HG03457 (cell line): Measurements from ENCODE around the gene SSU72.
"Not testable (repeated sequence)": the region's sequence is repeated elsewhere in the genome, so short reads cannot be mapped to it uniquely, and the experiment has no call there.

Experiments
- ATAC-seq: cut with Tn5 transposase; IDR thresholded peaks from one replicate; pipeline ENCODE4 v1.9.1; 2021; ENCODE audit warnings: moderate number of reproducible peaks; ENCODE audit not compliant: unreplicated experiment

The SSU72 gene

GRCh38 chr1:1543706-1544099 lies 31.0 kb downstream of the SSU72 start:
- no peak for ATAC-seq

DNA sequence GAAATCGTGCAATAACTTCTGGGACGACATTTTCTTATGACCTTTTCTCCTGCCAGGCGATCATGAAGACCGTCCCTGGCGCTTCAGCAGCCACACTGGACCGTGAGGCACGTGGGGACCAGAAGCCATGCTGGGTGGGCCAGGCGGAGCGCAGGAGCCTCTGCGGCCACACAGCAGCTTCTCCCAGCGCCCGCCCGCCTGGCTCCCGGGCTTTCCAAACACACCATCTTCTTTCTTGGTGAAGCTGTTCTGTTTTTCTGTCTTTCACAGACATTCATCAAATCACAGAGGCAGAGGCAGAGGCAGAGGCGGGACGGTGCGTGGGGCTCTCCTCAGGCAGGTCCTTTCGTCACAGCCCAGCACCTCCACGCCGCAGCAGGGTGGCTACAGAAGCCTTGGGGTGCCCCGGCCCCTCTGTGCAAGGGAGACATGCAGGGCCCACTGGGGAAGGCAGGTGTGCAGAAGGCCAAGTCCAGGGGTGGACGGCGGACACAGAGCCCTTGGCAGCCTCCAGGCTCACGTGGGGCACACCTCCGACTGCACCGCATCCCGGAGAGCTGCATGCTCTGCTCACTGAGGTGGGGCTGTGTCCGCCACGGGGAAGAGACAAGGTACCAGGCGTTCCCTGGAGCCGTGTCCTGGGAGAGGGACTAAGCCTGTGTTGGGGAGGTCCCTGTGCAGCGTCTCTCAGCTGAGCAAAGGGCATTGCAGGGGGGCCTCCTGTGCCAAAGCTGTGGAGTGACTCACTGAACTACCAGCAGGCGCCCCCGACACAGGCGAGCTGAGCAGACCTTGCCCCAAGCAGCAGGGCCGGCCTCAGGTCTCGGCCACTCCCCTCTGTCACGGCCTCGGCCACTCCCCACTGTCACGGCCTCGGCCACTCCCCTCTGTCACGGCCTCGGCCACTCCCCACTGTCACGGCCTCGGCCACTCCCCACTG lies 31.6 kb downstream of the SSU72 start:
- ATAC-seq: no peak

DNA sequence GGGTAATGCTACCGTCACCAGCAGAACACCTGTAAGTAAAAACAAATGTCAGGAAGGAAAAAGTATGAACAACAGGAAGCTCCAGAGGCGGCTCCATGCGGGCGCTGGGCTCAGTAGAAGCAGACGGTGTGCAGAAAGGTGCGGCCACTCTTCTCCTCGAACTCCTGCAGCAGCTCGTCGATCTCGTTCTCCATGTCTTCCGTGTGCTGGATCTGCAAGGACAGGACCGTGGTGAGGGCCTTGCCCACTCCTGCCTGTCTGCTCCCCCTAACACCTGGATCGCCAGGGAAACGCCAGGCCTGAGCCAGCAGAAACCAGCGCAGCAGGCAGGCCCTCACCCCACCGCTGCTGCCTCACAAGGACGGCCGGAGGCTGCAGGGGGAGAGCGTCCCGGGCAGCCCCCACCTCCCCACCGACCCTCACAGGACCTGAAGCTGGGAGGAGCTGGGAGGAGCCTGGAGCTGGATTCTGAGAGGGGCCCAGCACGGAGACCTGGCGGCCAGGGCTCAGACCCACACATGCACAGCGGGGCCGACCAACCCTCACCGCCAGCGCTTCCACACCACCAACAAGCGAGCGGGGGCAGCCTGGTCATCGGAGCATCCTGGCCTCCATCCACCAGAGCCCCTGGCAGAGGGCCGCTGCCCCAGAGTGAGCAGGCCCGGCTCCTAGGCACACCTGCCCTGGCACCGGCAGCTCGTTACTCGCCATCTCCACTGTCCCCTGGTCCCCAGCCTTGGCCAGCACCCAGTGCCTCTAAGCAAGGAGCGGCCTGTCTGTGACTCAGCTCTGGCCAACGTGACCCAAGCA lies 32.5 kb downstream of the SSU72 start:
- no peak for ATAC-seq

DNA sequence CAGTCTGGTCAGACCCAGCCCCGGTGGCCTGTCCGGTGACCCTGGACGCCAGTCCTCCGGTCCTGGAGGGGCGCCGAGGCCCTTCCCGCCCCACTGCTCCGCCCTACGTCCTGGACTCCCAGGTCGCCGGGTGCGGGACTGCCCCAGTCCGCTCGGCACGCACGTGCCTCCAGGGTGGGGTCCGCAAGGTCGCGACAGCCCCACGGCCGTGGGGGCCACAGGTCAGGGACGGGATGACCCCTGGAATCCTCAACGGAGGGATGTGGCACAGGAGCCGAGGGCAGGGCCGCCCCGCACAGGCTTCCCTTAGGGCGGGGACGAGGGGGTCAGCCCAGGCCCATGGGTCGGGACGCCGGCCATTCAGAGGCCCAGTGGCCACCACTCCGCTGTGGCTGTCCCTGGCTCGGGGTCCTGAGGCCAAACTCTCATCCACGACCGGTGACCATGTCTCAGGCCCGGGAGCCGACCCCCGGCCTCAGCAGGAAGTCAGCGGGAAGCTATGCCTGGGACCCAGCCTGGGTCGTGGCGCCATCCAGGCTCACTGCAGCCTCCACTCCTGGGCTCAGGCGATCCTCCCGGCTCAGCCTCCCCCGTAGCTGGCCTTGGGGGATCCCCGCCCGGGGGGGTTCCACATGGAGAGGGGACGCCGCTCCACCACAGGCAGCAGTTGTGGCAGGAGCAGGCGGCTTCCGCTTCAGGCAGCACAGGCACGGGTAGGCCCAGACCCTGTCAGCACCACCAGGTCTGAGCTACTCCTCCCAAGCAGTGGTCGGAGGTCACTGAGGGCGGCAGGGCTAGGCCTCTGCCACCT lies 33.6 kb downstream of the SSU72 start:
- no peak for ATAC-seq

GRCh38 chr1:1540090-1540817 lies 34.4 kb downstream of the SSU72 start, which contains the start of gene TMEM240:
TSS of gene TMEM240 (minus strand) at chr1:1540624. CDS start at chr1:1540346, 278 bp downstream.
- ATAC-seq: no peak

GRCh38 chr1:1539310-1540089 lies 35.2 kb downstream of the SSU72 start:
- ATAC-seq: no peak

GRCh38 chr1:1538989-1539309 lies 35.7 kb downstream of the SSU72 start:
- no peak for ATAC-seq

DNA sequence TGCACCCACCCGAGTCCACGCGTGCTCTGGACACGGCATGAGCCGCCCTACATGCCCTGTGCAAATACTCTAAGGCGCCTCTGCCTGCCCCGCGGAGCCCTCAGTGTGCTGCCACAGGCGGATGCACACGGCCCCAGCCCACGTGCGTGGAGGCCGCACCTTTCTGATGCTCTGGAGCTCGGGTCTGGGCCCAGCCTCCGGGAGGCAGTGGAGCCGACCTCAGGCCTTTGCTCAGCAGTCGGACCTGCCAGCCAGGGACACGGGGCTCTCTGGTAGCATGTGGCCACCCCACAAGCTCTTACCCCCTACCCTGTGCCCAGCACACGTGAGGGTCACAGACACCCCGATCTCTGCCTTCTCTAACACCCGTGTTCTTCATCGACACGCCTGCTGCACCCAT lies 36.3 kb downstream of the SSU72 start:
- ATAC-seq: no peak

GRCh38 chr1:1537626-1538250 lies 36.9 kb downstream of the SSU72 start:
- ATAC-seq: no peak

DNA sequence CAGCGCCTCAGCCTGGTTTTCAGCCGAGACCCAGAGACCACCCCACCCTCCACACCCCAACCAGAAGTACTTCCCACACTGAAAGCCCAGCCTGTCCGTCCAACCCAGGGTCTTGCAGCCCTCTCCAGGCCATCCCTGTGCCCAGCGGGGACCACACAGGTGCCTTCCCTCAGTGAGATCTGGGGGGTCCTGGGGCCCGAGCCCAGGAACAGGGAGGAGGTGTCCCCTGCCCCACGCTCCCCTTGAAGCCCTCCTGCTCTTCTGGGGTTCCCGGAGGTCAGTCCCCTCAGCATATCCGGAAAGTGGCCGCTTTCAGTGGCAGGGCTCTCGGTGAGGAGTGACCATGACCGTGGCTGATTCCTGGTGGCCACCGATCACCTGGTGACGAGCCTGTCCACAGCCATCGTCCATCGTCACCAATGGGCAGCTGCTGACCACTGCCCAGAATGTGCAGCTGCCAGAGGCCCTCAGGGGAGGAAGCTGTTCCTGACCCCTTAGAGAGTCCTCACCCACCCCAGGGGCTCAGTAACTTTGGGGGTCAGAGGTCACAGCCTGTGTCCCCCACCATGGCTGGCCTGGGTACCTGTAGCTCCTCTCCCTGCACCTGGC lies 37.6 kb downstream of the SSU72 start:
- no peak for ATAC-seq

DNA sequence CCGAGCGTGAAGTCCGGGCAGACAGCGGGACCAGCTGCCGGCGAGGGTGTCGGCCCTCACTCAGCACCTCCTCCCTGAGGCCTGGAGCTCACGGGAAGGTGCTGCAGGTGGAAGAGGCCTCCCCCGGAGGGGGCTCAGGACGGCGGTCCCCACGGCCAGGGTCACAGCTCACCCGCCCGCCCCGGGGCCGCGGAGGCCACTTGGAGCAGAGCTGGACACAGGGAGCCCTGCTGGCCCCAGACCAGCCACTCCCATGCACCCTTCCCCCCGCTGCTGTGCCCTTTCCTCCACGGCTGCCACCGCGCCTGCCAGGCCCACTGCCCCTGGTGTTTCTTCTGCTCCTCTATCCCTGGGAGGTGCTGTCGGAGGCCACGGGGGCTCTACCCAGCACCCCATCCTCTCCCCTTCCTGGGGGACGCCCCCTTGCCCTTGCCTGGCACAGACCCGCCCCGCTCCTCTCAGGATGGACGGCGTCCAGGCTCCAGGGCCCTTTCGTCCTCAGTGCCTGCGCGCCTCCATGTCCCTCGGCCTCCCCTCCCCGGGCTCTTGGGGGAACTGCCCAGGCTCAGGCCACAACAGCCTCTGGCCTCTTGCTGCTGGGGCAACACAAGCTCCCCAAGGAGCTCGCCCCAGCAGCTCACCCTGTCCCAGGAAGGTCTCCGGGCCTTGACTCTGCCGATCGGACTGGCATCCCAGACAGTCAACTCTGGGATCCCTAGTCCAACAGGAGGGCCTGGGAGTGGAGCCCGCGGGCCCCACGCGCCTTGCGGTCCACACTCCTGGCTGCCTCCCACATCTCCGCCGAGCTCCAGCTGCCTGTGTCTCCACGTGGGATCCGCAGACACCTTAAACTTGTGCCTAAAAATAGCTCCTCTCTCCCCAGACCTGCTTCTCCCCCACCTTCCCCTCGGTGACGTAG lies 38.4 kb downstream of the SSU72 start:
- ATAC-seq: no peak

- no peak for ATAC-seq
Observed at GRCh38 chr1:1535201-1536018, 39.3 kb downstream of the SSU72 start.

DNA sequence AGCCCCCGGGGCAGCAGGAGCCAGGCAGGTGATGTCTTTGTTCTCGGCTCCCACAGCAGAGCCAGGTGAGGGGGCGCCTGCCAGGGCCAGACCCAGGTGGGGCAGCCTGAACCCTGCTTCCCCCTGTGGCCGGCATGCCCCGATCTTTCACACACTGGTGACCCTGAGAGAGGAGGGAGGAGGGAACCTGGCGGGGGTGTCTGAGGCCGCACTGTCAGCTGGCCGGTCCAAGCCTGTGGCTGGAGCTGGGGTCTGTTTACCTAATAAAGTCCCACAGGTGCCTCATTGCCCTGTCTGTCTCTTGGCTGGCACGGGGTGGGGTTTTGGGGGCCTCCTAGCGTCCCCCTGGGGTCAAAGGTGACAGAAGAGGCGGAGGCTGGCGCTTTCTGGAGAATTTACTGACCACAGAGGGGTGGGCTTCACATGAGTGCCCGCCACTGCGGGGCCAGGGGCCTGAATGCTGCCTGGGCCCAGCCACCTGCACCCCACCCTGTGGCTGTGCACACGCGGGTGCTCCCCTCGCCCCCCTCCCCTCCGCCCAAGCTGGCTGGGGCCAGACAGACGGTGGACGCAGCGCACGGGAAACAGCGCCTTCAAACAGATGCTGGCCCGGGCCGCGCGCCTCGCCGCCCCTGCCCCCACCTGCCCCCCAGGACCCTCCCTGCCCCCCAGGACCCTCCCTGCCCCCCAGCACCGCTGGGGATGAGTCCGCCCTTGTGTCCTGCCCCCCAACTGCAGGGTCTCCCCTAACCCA lies 40.1 kb downstream of the SSU72 start:
- no peak for ATAC-seq

- ATAC-seq: not testable (repeated sequence)
Observed at GRCh38 chr1:1533894-1534291, 40.8 kb downstream of the SSU72 start.

GRCh38 chr1:1533176-1533893 lies 41.3 kb downstream of the SSU72 start:
- ATAC-seq: not testable (repeated sequence)

- no peak for ATAC-seq
Observed at GRCh38 chr1:1531947-1532346, 42.7 kb downstream of the SSU72 start.
